ENCODE results near the gene SUSD5.

Gene SUSD5

GRCh38 chr3:33153782-33154181, 64.8 kb downstream of the SUSD5 start:
- DNase-seq (ENCODE audit: extremely low spot score): no peak
- no peak for TF ChIP-seq CTCF (IDR thresholded peaks at IDR 0.05; ENCODE audit: control extremely low read depth, extremely low read depth, low read depth, missing control alignments)
- ChIA-PET POLR2A (no interaction called here), CTCF (interaction anchor here (1.3 to 1.5 kb wide), 2 partner anchors 13 to 83 kb away, joined by 3 read pairs; no protein-coding TSS in a partner anchor)

- POLR2A ChIA-PET: no interaction called here
- no peak for DNase-seq (ENCODE audit: extremely low spot score)
- CTCF ChIA-PET: interaction anchor here (0.9 to 9.6 kb wide), 3 partner anchors 12 to 21 kb away, joined by 3 to 95 read pairs (median 4); no protein-coding TSS in a partner anchor
- no peak for TF ChIP-seq CTCF (IDR thresholded peaks at IDR 0.05; ENCODE audit: control extremely low read depth, extremely low read depth, low read depth, missing control alignments)
Measured at GRCh38 chr3:33152363-33153360, 65.9 kb downstream of the SUSD5 start.

GRCh38 chr3:33149342-33149741, 69.3 kb downstream of the SUSD5 start:
- DNase-seq (ENCODE audit: extremely low spot score): no peak
- TF ChIP-seq CTCF (IDR thresholded peaks at IDR 0.05; ENCODE audit: control extremely low read depth, extremely low read depth, low read depth, missing control alignments): no peak
- POLR2A ChIA-PET: no interaction called here
- CTCF ChIA-PET: interaction anchor here (9.6 kb wide), 1 partner anchor 16 kb away, joined by 95 read pairs; no protein-coding TSS in a partner anchor

DNA sequence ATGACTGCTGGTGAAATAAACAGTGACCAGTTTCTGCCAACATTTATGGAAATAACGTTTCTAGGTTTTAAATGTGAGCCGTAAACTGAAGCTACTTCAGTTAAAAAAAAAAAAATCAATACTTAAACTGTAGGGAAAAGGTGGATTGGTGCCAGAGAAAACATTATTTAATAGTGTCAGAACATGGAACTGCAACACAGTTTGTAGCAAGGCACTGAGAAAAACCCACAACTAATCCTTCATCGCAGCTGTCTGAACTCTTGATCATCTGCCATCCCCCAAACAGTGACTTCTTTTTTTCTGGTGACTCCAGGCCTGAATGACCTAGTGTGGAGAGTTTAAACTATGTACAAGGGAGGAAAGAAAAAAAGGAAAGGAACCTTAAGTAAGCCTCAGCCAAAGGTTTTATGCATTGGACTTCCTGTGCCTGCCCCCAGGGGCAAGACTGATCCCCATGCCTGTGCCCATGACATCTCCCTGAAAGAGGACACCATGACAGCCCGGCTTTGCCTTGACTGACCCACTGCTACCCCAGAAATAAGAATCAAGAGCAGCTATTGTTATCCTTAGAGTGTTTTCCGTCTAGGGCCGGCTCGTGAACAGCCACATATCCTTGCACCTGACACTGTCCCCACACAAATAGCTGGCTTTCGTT, 71.7 kb downstream of the SUSD5 start:
- CTCF ChIA-PET: interaction anchor here (1.0 to 9.6 kb wide), 6 partner anchors 12 to 612 kb away, joined by 3 to 95 read pairs (median 3); no protein-coding TSS in a partner anchor
- no peak for DNase-seq (ENCODE audit: extremely low spot score)
- TF ChIP-seq CTCF (IDR thresholded peaks at IDR 0.05; ENCODE audit: control extremely low read depth, extremely low read depth, low read depth, missing control alignments): no peak
- POLR2A ChIA-PET: no interaction called here

DNA sequence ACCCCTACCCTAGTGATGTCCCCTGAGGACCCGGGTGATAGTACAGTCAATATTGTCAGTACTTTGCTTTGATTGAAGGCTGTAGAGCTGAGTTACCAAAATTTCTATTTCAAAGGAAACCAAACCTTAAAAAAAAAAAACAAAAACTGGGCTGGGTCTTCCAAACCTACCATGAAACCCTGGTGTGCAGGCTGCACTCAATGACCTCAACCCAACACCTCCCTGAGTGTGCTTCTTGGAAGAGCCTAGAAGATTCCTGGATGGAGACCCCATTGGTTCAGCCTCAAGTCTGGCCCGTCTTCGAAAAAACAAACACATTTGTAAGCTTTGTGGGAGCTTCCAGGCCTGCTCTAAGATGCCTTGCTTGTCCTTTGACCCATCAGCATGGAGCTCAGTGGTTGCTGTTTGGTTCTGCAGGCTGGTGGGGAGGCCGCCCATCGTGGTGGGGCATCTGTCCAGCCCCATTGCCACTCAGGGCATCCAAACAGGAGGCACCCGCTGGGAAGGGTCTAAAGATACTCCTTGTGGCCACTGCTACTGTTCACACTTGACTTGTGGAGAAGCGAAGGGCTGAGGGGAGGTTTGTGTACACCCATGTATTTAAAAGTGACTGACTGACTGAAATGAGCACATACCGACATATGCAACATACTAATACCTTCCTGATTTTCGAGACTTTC, 72.6 kb downstream of the SUSD5 start:
- DNase-seq (ENCODE audit: extremely low spot score): no peak
- CTCF ChIA-PET: interaction anchor here (1.2 to 9.6 kb wide), 2 partner anchors 12 to 613 kb away, joined by 3 to 95 read pairs; no protein-coding TSS in a partner anchor
- POLR2A ChIA-PET: no interaction called here
- no peak for TF ChIP-seq CTCF (IDR thresholded peaks at IDR 0.05; ENCODE audit: control extremely low read depth, extremely low read depth, low read depth, missing control alignments)

Data from GM10248 (cell line).